ENCODE results near the gene ZNF784.

DNA sequence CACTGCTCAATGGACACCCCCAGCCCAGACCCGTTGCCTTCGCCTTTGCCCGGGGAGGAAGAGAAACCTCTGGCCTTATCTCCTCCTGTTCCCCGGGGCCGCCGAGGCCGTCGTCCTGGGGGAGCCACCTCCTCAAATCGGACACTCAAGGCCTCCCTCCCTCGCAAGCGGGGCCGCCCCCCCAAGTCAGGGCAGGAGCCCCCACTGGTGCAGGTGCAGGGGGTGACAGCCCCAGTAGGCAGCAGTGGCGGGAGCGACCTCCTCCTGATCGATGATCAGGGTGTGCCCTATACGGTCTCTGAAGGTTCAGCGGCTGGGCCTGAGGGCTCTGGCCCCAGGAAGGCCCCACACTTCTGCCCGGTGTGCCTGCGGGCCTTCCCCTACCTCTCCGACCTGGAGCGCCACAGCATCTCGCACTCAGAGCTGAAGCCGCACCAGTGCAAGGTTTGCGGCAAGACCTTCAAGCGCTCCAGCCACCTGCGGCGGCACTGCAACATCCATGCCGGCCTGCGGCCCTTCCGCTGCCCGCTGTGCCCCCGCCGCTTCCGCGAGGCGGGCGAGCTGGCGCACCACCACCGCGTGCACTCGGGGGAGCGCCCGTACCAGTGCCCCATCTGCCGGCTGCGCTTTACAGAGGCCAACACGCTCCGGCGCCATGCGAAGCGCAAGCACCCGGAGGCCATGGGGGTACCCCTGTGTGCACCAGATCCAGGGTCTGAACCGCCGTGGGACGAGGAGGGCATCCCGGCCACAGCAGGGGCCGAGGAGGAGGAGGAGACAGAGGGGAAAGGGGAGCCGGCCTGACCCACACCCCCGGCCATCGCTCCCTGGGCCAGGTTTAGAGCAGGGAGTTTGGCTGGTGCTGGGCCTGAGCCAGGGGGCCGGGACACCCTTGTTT, 22.0 kb downstream of the ZNF784 start:
- no peak for TF ChIP-seq NR3C1 (CRISPR knock-in tag; conservative IDR thresholded peaks at IDR 0.05; ENCODE audit: low read depth)
- TF ChIP-seq, protein P1, sequence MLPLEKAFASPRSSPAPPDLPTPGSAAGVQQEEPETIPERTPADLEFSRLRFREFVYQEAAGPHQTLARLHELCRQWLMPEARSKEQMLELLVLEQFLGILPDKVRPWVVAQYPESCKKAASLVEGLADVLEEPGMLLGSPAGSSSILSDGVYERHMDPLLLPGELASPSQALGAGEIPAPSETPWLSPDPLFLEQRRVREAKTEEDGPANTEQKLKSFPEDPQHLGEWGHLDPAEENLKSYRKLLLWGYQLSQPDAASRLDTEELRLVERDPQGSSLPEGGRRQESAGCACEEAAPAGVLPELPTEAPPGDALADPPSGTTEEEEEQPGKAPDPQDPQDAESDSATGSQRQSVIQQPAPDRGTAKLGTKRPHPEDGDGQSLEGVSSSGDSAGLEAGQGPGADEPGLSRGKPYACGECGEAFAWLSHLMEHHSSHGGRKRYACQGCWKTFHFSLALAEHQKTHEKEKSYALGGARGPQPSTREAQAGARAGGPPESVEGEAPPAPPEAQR (CRISPR knock-in tag; IDR thresholded peaks at IDR 0.05) = no peak
- TF ChIP-seq, protein P2, sequence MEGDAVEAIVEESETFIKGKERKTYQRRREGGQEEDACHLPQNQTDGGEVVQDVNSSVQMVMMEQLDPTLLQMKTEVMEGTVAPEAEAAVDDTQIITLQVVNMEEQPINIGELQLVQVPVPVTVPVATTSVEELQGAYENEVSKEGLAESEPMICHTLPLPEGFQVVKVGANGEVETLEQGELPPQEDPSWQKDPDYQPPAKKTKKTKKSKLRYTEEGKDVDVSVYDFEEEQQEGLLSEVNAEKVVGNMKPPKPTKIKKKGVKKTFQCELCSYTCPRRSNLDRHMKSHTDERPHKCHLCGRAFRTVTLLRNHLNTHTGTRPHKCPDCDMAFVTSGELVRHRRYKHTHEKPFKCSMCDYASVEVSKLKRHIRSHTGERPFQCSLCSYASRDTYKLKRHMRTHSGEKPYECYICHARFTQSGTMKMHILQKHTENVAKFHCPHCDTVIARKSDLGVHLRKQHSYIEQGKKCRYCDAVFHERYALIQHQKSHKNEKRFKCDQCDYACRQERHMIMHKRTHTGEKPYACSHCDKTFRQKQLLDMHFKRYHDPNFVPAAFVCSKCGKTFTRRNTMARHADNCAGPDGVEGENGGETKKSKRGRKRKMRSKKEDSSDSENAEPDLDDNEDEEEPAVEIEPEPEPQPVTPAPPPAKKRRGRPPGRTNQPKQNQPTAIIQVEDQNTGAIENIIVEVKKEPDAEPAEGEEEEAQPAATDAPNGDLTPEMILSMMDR (IDR thresholded peaks at IDR 0.05) = no peak
